ENCODE data around the gene OR52H1. TPM values are rescaled to one million over a fixed set of nuclear protein-coding genes. Genes with fewer than 3 reads are reported as not detected.
A peak's percentile ranks its signal among the peaks of the same experiment; 100 is the strongest.

Gene OR52H1
- total and polyA plus RNA-seq, 9 of the 15 experiments (the other 6 are each of a cell fraction or from before 2014, with no cell fraction given): 0.15 TPM; not detected in 8

GRCh38 chr11:5504403-5504921, 43.9 kb downstream of the OR52H1 start (continued):
- no peak for TF ChIP-seq OTX1 (CRISPR knock-in tag; IDR thresholded peaks at IDR 0.05)
- no peak for TF ChIP-seq GABPA (tag; conservative IDR thresholded peaks at IDR 0.05; ENCODE audit: low read depth)
- no peak for TF ChIP-seq ZBTB12 (CRISPR knock-in tag; IDR thresholded peaks at IDR 0.05)
- 0 out of 4 replicates have a peak, but pooled peaks have one; percentile 23 to 35 for TF ChIP-seq FOXK2 (conservative IDR thresholded peaks at IDR 0.05 in 1 of 2, IDR thresholded peaks at IDR 0.05 in 1 of 2; ENCODE audit: low read depth in 2 of 2)
- TF ChIP-seq CHD1 (IDR thresholded peaks at IDR 0.05; ENCODE audit: low read length): no peak
- TF ChIP-seq CREBBP (IDR thresholded peaks at IDR 0.05; ENCODE audit: low read depth, low read length): no peak
- no peak for TF ChIP-seq ELK1 (CRISPR knock-in tag; IDR thresholded peaks at IDR 0.05)
- peak; percentile 51 for TF ChIP-seq MEIS2 (IDR thresholded peaks at IDR 0.05; ENCODE audit: partially characterized antibody)
- TF ChIP-seq ZMIZ1 (IDR thresholded peaks at IDR 0.05; ENCODE audit: low read depth in 2 of 2, low read length in 2 of 2): 0 out of 4 replicates have a peak, but pooled peaks of 1 of the 2 experiments have one; percentile 35
- TF ChIP-seq ETV6 (IDR thresholded peaks at IDR 0.05; ENCODE audit: borderline replicate concordance in 1 of 2, low read depth in 2 of 2, low read length in 1 of 2): no peak
- no peak for TF ChIP-seq ETV6 (CRISPR knock-in tag; IDR thresholded peaks at IDR 0.05; ENCODE audit: borderline replicate concordance)
- TF ChIP-seq ZBTB26 (CRISPR knock-in tag; IDR thresholded peaks at IDR 0.05): peak; percentile 38; the same call in 1 of the 2 replicates
- no peak for TF ChIP-seq ARID4B (CRISPR knock-in tag; IDR thresholded peaks at IDR 0.05)
